ENCODE measurements around the gene PLCH2. TPM values are rescaled to one million over a fixed set of nuclear protein-coding genes. Genes with fewer than 3 reads are reported as not detected.
A peak's percentile ranks its signal among the peaks of the same experiment; 100 is the strongest.

Gene PLCH2
- total and polyA plus RNA-seq, 2 of the 13 experiments (the other 11 are each of a cell fraction or from before 2014, with no cell fraction given) = 0.15 to 0.67 TPM

DNA sequence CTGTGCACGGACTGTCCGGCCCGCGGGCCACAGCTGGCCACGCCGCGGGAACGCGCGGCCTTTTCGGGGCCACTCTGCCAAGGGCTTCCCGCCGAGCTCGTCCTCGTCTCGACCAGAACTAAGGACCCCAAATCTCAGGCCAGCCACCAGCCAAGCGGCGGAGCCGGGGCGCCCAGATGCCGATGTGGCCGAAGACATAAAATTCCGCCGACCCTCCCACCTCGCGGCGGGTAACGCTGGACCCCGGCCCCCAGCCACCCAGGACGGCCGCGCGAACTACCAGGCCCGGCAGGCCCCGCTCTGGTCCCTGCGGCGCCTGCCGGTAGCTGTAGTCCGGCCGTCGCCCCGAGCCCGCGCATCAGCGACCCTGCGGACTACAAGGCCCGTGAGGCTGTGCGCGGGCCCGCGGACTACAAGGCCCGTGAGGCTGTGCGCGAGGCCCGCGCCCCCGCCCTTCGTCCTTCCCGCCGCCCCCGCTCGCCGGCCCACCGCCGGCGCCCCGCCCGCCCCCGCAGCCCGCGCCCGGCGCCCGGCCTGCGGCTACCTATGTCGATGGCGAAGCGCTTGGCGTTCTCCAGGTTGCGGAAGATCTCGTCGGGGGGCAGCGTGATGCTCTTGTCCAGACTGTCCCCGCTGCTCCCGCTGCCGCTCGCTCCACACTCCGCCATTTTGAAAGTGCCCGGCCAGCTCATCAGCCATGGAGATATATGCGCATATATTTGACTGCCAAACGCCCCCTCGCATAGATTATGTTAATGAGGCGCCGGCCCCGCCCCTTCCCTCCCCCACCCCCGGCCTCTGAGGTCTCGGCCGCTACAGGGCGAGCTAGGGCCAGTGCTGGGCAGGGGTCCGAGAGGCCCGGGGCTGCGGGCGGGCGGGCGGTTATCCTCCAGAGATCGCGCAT lies 50.1 kb downstream of the PLCH2 start, which contains the start of gene PANK4 (continued):
- TF ChIP-seq FOSL1 (CRISPR knock-in tag; IDR thresholded peaks at IDR 0.05; ENCODE audit: borderline replicate concordance) = no peak
- no peak for TF ChIP-seq ZMYM2 (CRISPR knock-in tag; IDR thresholded peaks at IDR 0.05)
- TF ChIP-seq ZNF484 (CRISPR knock-in tag; IDR thresholded peaks at IDR 0.05; ENCODE audit: borderline replicate concordance, low read depth) = no peak
- TF ChIP-seq POGZ (CRISPR knock-in tag; IDR thresholded peaks at IDR 0.05) = no peak
- no peak for TF ChIP-seq ZNF614 (CRISPR knock-in tag; IDR thresholded peaks at IDR 0.05; ENCODE audit: borderline replicate concordance)
- TF ChIP-seq E2F2 (CRISPR knock-in tag; IDR thresholded peaks at IDR 0.05; ENCODE audit: borderline replicate concordance) = no peak; the same call in 1 of the 2 replicates
- no peak for TF ChIP-seq ETS1 (CRISPR knock-in tag; IDR thresholded peaks at IDR 0.05)
- no peak for TF ChIP-seq ARNT (IDR thresholded peaks at IDR 0.05)
- TF ChIP-seq CBX2 (IDR thresholded peaks at IDR 0.05; ENCODE audit: low read depth, low read length) = no peak
- no peak for TF ChIP-seq CBX2 (CRISPR knock-in tag; IDR thresholded peaks at IDR 0.05; ENCODE audit: low read depth)
- no peak for TF ChIP-seq ZNF503 (CRISPR knock-in tag; IDR thresholded peaks at IDR 0.05)
- TF ChIP-seq, protein P1, sequence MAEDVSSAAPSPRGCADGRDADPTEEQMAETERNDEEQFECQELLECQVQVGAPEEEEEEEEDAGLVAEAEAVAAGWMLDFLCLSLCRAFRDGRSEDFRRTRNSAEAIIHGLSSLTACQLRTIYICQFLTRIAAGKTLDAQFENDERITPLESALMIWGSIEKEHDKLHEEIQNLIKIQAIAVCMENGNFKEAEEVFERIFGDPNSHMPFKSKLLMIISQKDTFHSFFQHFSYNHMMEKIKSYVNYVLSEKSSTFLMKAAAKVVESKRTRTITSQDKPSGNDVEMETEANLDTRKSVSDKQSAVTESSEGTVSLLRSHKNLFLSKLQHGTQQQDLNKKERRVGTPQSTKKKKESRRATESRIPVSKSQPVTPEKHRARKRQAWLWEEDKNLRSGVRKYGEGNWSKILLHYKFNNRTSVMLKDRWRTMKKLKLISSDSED (CRISPR knock-in tag; IDR thresholded peaks at IDR 0.05) = 0 out of 2 replicates have a peak, but pooled peaks have one; percentile 28
- no peak for TF ChIP-seq GABPA (IDR thresholded peaks at IDR 0.05; ENCODE audit: low read depth, low read length)
- no peak for TF ChIP-seq GABPA (CRISPR knock-in tag; IDR thresholded peaks at IDR 0.05; ENCODE audit: low read depth)
- TF ChIP-seq HOXA9 (CRISPR knock-in tag; IDR thresholded peaks at IDR 0.05; ENCODE audit: borderline replicate concordance) = no peak
- TF ChIP-seq, protein P2, sequence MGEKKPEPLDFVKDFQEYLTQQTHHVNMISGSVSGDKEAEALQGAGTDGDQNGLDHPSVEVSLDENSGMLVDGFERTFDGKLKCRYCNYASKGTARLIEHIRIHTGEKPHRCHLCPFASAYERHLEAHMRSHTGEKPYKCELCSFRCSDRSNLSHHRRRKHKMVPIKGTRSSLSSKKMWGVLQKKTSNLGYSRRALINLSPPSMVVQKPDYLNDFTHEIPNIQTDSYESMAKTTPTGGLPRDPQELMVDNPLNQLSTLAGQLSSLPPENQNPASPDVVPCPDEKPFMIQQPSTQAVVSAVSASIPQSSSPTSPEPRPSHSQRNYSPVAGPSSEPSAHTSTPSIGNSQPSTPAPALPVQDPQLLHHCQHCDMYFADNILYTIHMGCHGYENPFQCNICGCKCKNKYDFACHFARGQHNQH (CRISPR knock-in tag; IDR thresholded peaks at IDR 0.05) = no peak
- no peak for TF ChIP-seq ZNF101 (CRISPR knock-in tag; IDR thresholded peaks at IDR 0.05; ENCODE audit: borderline replicate concordance, low read depth)
- no peak for TF ChIP-seq RFXAP (CRISPR knock-in tag; IDR thresholded peaks at IDR 0.05; ENCODE audit: borderline replicate concordance)
- TF ChIP-seq MXI1 (IDR thresholded peaks at IDR 0.05; ENCODE audit: borderline replicate concordance, low read depth, low read length) = peak; percentile 73; the same call in 1 of the 3 replicates
- TF ChIP-seq ZNF496 (CRISPR knock-in tag; IDR thresholded peaks at IDR 0.05; ENCODE audit: insufficient replicate concordance) = no peak
- TF ChIP-seq PCBP1 (IDR thresholded peaks at IDR 0.05; ENCODE audit: borderline replicate concordance, low read depth, low read length) = no peak
- TF ChIP-seq NFIB (CRISPR knock-in tag; IDR thresholded peaks at IDR 0.05; ENCODE audit: borderline replicate concordance) = no peak
- no peak for TF ChIP-seq ZNF615 (CRISPR knock-in tag; IDR thresholded peaks at IDR 0.05; ENCODE audit: borderline replicate concordance)

Measured in HepG2 (cell line).